ENCODE data around the gene VEGFB. TPM values are rescaled to one million over a fixed set of nuclear protein-coding genes. Genes with fewer than 3 reads are reported as not detected.

Gene VEGFB
- total RNA-seq, 1 experiment from 2014 or later, result 61.7 TPM

GRCh38 chr11:64208086-64208795, 26.1 kb upstream of the VEGFB start:
- no peak overlapping the region for H3K4me3 ChIP-seq (ENCODE audit: low read depth, low read length)
- no peaks in the 10 kb centered on the region for H3K4me1 Mint-ChIP-seq (ENCODE audit: low read depth, unreplicated experiment)
- peaks cover 72% of the 10 kb centered on the region for H3K36me3 Mint-ChIP-seq (ENCODE audit: insufficient read depth, unreplicated experiment)
- H3K4me1 ChIP-seq, result no peaks in the 10 kb centered on the region
- H3K9me3 ChIP-seq, result no peaks in the 10 kb centered on the region
- H3K27me3 Mint-ChIP-seq (ENCODE audit: insufficient read depth, unreplicated experiment), result no peaks in the 10 kb centered on the region
- ChIA-PET POLR2A (interaction anchor here (0.5 to 0.6 kb wide), 2 partner anchors 19 to 50 kb away, joined by 3 to 6 read pairs; no protein-coding TSS in a partner anchor), CTCF (no interaction called here)
- BruUV-seq (replicated peaks), result no TSS peak
- no peaks in the 10 kb centered on the region for H3K9me3 Mint-ChIP-seq (ENCODE audit: unreplicated experiment)
- no peak overlapping the region for H3K4me3 Mint-ChIP-seq (ENCODE audit: unreplicated experiment)
- intact Hi-C loops (cut with micrococcal nuclease; ENCODE audit: unreplicated experiment), result no loop called here
- no peak for DNase-seq
- no peaks in the 10 kb centered on the region for H3K27me3 ChIP-seq (replicated peaks; ENCODE audit: control insufficient read depth, insufficient read depth, low read length)
- no peak overlapping the region for H3K27ac Mint-ChIP-seq (ENCODE audit: unreplicated experiment)
- no peaks in the 10 kb centered on the region; the same call in none of the 2 replicates for H3K36me3 ChIP-seq (ENCODE audit: control insufficient read depth, insufficient read depth, low read length)
- no peak for TF ChIP-seq CTCF (IDR thresholded peaks at IDR 0.05; ENCODE audit: insufficient read depth in 1 of 2, low read depth in 1 of 2, low read length in 1 of 2, severe bottlenecking in 1 of 2, unreplicated experiment in 1 of 2)

GRCh38 chr11:64208796-64209562, 25.4 kb upstream of the VEGFB start:
- Histone ChIP-seq H3K4me1 (no peaks in the 10 kb centered on the region), H3K4me3 (ENCODE audit: low read depth, low read length) (no peak overlapping the region), H3K27me3 (replicated peaks; ENCODE audit: control insufficient read depth, insufficient read depth, low read length) (no peaks in the 10 kb centered on the region), H3K9me3 (no peaks in the 10 kb centered on the region), H3K36me3 (ENCODE audit: control insufficient read depth, insufficient read depth, low read length) (no peaks in the 10 kb centered on the region; the same call in none of the 2 replicates)
- peaks cover 64% of the 10 kb centered on the region for H3K36me3 Mint-ChIP-seq (ENCODE audit: insufficient read depth, unreplicated experiment)
- intact Hi-C loops (cut with micrococcal nuclease; ENCODE audit: unreplicated experiment), result no loop called here
- DNase-seq, result no peak
- no peaks in the 10 kb centered on the region for H3K27me3 Mint-ChIP-seq (ENCODE audit: insufficient read depth, unreplicated experiment)
- H3K4me1 Mint-ChIP-seq (ENCODE audit: low read depth, unreplicated experiment), result no peaks in the 10 kb centered on the region
- no peak for TF ChIP-seq CTCF (IDR thresholded peaks at IDR 0.05; ENCODE audit: insufficient read depth in 1 of 2, low read depth in 1 of 2, low read length in 1 of 2, severe bottlenecking in 1 of 2, unreplicated experiment in 1 of 2)
- POLR2A ChIA-PET, result interaction anchor here (0.5 kb wide), 1 partner anchor 555 kb away, joined by 5 read pairs; no protein-coding TSS in a partner anchor
- CTCF ChIA-PET, result no interaction called here
- H3K4me3 Mint-ChIP-seq (ENCODE audit: unreplicated experiment), result no peak overlapping the region
- H3K9me3 Mint-ChIP-seq (ENCODE audit: unreplicated experiment), result no peaks in the 10 kb centered on the region
- no peak overlapping the region for H3K27ac Mint-ChIP-seq (ENCODE audit: unreplicated experiment)
- BruUV-seq (replicated peaks), result no TSS peak

- intact Hi-C loops (cut with micrococcal nuclease; ENCODE audit: unreplicated experiment), result no loop called here
- DNase-seq, result peak in 1 of 2 experiments; percentile 39
- TF ChIP-seq CTCF (IDR thresholded peaks at IDR 0.05; ENCODE audit: insufficient read depth in 1 of 2, low read depth in 1 of 2, low read length in 1 of 2, severe bottlenecking in 1 of 2, unreplicated experiment in 1 of 2), result no peak
- ChIA-PET CTCF (no interaction called here), POLR2A (interaction anchor here (0.5 kb wide), 1 partner anchor 556 kb away, joined by 5 read pairs; no protein-coding TSS in a partner anchor)
- Histone ChIP-seq H3K27me3 (replicated peaks; ENCODE audit: control insufficient read depth, insufficient read depth, low read length) (no peaks in the 10 kb centered on the region), H3K4me1 (no peaks in the 10 kb centered on the region), H3K9me3 (no peaks in the 10 kb centered on the region), H3K4me3 (ENCODE audit: low read depth, low read length) (no peak overlapping the region), H3K36me3 (ENCODE audit: control insufficient read depth, insufficient read depth, low read length) (no peaks in the 10 kb centered on the region; the same call in none of the 2 replicates)
- peaks cover 59% of the 10 kb centered on the region for H3K36me3 Mint-ChIP-seq (ENCODE audit: insufficient read depth, unreplicated experiment)
- H3K4me3 Mint-ChIP-seq (ENCODE audit: unreplicated experiment), result no peak overlapping the region
- no TSS peak for BruUV-seq (replicated peaks)
- H3K4me1 Mint-ChIP-seq (ENCODE audit: low read depth, unreplicated experiment), result no peaks in the 10 kb centered on the region
- no peaks in the 10 kb centered on the region for H3K9me3 Mint-ChIP-seq (ENCODE audit: unreplicated experiment)
- no peak overlapping the region for H3K27ac Mint-ChIP-seq (ENCODE audit: unreplicated experiment)
- H3K27me3 Mint-ChIP-seq (ENCODE audit: insufficient read depth, unreplicated experiment), result no peaks in the 10 kb centered on the region
These were observed 24.9 kb upstream of the VEGFB start for GRCh38 chr11:64209563-64209843.
